Neural cell (in vitro differentiated cells): ENCODE data around the gene RALGAPB.

Source experiments
- POLR2AphosphoS5 ChIP-seq: IDR thresholded peaks from 2 replicates; pipeline ENCODE4 v1.6.1; 2012
- TF ChIP-seq, protein P1 (sequence below): fragments of 450-650 bp; IDR thresholded peaks from 2 replicates; pipeline ENCODE4 v1.5.1; 2014; ENCODE audit warnings: antibody characterized with exemption, mild to moderate bottlenecking, moderate library complexity; ENCODE audit not compliant: poor library complexity, severe bottlenecking

GRCh38 chr20:38427655-38428023 lies 45.0 kb upstream of the RALGAPB start:
- TF ChIP-seq, protein P1, sequence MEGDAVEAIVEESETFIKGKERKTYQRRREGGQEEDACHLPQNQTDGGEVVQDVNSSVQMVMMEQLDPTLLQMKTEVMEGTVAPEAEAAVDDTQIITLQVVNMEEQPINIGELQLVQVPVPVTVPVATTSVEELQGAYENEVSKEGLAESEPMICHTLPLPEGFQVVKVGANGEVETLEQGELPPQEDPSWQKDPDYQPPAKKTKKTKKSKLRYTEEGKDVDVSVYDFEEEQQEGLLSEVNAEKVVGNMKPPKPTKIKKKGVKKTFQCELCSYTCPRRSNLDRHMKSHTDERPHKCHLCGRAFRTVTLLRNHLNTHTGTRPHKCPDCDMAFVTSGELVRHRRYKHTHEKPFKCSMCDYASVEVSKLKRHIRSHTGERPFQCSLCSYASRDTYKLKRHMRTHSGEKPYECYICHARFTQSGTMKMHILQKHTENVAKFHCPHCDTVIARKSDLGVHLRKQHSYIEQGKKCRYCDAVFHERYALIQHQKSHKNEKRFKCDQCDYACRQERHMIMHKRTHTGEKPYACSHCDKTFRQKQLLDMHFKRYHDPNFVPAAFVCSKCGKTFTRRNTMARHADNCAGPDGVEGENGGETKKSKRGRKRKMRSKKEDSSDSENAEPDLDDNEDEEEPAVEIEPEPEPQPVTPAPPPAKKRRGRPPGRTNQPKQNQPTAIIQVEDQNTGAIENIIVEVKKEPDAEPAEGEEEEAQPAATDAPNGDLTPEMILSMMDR, result no peak
- no peak for TF ChIP-seq POLR2AphosphoS5
